AG04450 (cell line): ENCODE measurements around the gene RNU6-7. TPM values are rescaled to one million over a fixed set of nuclear protein-coding genes. Genes with fewer than 3 reads are reported as not detected.

Experiments used
- CTCF ChIA-PET: fragments of 300-600, 350-600 bp; formaldehyde crosslinking; extraction: SDS; loops from one replicate; lab custom pipeline; 2022; ENCODE audit warnings: antibody characterized with exemption, inconsistent platforms; lab: Charles Lee
- POLR2A ChIA-PET: fragments of 350-600 bp; formaldehyde crosslinking; extraction: SDS; loops from one replicate; lab custom pipeline; 2021; ENCODE audit warnings: antibody characterized with exemption, inconsistent platforms; lab: Yijun Ruan, JAX
- DNase-seq: peaks from one replicate; pipeline ENCODE4 v3.0.0-alpha.2; 2011; ENCODE audit warnings: low read depth, low spot score
- H3K27ac ChIP-seq: one replicate; pipeline ENCODE4 v1.5.1; 2012; ENCODE audit warnings: low read depth, low read length, control low read depth
- H3K27me3 ChIP-seq: one replicate; pipeline ENCODE4 v1.6.0; 2012; ENCODE audit warnings: low read length; ENCODE audit not compliant: control insufficient read depth, insufficient read depth
- H3K4me3 ChIP-seq: 2 replicates; pipeline ENCODE4 v1.5.1; 2011; ENCODE audit warnings: mild to moderate bottlenecking, low read depth, low read length, control low read depth
- H3K9me3 ChIP-seq: 2 replicates; pipeline ENCODE4 v1.5.1; 2012; ENCODE audit warnings: low read length; ENCODE audit not compliant: control insufficient read depth, insufficient read depth
- CTCF ChIP-seq: IDR thresholded peaks from 2 replicates; pipeline ENCODE4 v1.5.1; 2011; ENCODE audit warnings: low read depth, low read length, control low read depth, inconsistent platforms
- polyA plus RNA-seq: library from polyadenylated mRNA; depleted of rRNA; stranded (reverse); fragments of >200 nt; gene quantifications from 2 replicates; pipeline ENCODE4 v1.2.3, GENCODE V29; 2011

RNU6-7 gene
- polyA plus RNA-seq, 1 experiment, result not detected

GRCh38 chr14:32203928-32204357 is 2.1 kb downstream of the RNU6-7 start:
- DNase-seq, result no peak
- Histone ChIP-seq H3K27ac (no peak overlapping the region), H3K4me3 (peak overlapping the region; percentile 70), H3K27me3 (peaks cover 2% of the 10 kb centered on the region), H3K9me3 (no peaks in the 10 kb centered on the region)
- ChIA-PET POLR2A (interaction anchor here (1.0 kb wide), 1 partner anchor 127 kb away, joined by 6 read pairs; the partner anchor contains the start of gene ARHGAP5), CTCF (no interaction called here)
- TF ChIP-seq CTCF, result no peak

GRCh38 chr14:32205554-32205953 is 3.7 kb downstream of the RNU6-7 start:
- Histone ChIP-seq H3K4me3 (no peak overlapping the region), H3K27ac (no peak overlapping the region), H3K9me3 (no peaks in the 10 kb centered on the region), H3K27me3 (peaks cover 4% of the 10 kb centered on the region)
- no peak for DNase-seq
- TF ChIP-seq CTCF, result no peak
- POLR2A ChIA-PET, result no interaction called here
- CTCF ChIA-PET, result no interaction called here

GRCh38 chr14:32205984-32206383 is 4.1 kb downstream of the RNU6-7 start:
- Histone ChIP-seq H3K9me3 (no peaks in the 10 kb centered on the region), H3K27me3 (peaks cover 4% of the 10 kb centered on the region), H3K4me3 (no peak overlapping the region), H3K27ac (no peak overlapping the region)
- TF ChIP-seq CTCF, result no peak
- no peak for DNase-seq
- ChIA-PET CTCF (no interaction called here), POLR2A (no interaction called here)

GRCh38 chr14:32206552-32206951 is 4.7 kb downstream of the RNU6-7 start:
- no peak overlapping the region for H3K4me3 ChIP-seq
- no peak for TF ChIP-seq CTCF
- POLR2A ChIA-PET, result no interaction called here
- H3K27ac ChIP-seq, result no peak overlapping the region
- DNase-seq, result no peak
- peaks cover 4% of the 10 kb centered on the region for H3K27me3 ChIP-seq
- no peaks in the 10 kb centered on the region for H3K9me3 ChIP-seq
- CTCF ChIA-PET, result interaction anchor here (1.2 kb wide), 1 partner anchor 133 kb away, joined by 3 read pairs; no protein-coding TSS in a partner anchor

- no peak for DNase-seq
- POLR2A ChIA-PET, result no interaction called here
- H3K4me3 ChIP-seq, result no peak overlapping the region
- CTCF ChIA-PET, result no interaction called here
- H3K27me3 ChIP-seq, result peaks cover 4% of the 10 kb centered on the region
- no peaks in the 10 kb centered on the region for H3K9me3 ChIP-seq
- H3K27ac ChIP-seq, result no peak overlapping the region
- no peak for TF ChIP-seq CTCF
Measured at GRCh38 chr14:32208490-32208889, 6.6 kb downstream of the RNU6-7 start.
